Effector memory CD8-positive, alpha-beta T cell (primary cell): Measurements from ENCODE around the gene HSP90AB1.

ENCODE experiments used
- ATAC-seq: fragments of 150-1000 bp; cut with Tn5 transposase; replicated peaks from 2 replicates; pipeline ENCODE4 v1.10.0; 2021; ENCODE audit warnings: mild to moderate bottlenecking, moderate library complexity
- DNase-seq, 3 experiments: peaks; one replicate each; pipeline ENCODE4 v3.0.0; 2021
- H3K27ac Mint-ChIP-seq, 2 donors: one replicate each; pipeline ENCODE4 v1.8.0; 2022; ENCODE audit warnings: mild to moderate bottlenecking in 2 of 2, mixed read lengths in 2 of 2, moderate library complexity in 2 of 2
- H3K27me3 Mint-ChIP-seq, 2 donors: one replicate each; pipeline ENCODE4 v1.8.0; 2022; ENCODE audit warnings: mixed read lengths in 2 of 2
- H3K36me3 Mint-ChIP-seq: one replicate; pipeline ENCODE4 v1.8.0; 2022; ENCODE audit warnings: mild to moderate bottlenecking, moderate library complexity, mixed read lengths; ENCODE audit not compliant: insufficient read depth
- H3K4me1 Mint-ChIP-seq, 2 donors: one replicate each; pipeline ENCODE4 v1.8.0; 2022; ENCODE audit warnings: low read depth in 2 of 2, mixed read lengths in 2 of 2
- H3K4me3 Mint-ChIP-seq, 2 donors: one replicate each; pipeline ENCODE4 v1.8.0; 2022; ENCODE audit warnings: mild to moderate bottlenecking in 2 of 2, mixed read lengths in 2 of 2, moderate library complexity in 2 of 2
- H3K9me3 Mint-ChIP-seq, 2 donors: one replicate each; pipeline ENCODE4 v1.8.0; 2022; ENCODE audit warnings: mixed read lengths in 2 of 2

The HSP90AB1 gene

DNA sequence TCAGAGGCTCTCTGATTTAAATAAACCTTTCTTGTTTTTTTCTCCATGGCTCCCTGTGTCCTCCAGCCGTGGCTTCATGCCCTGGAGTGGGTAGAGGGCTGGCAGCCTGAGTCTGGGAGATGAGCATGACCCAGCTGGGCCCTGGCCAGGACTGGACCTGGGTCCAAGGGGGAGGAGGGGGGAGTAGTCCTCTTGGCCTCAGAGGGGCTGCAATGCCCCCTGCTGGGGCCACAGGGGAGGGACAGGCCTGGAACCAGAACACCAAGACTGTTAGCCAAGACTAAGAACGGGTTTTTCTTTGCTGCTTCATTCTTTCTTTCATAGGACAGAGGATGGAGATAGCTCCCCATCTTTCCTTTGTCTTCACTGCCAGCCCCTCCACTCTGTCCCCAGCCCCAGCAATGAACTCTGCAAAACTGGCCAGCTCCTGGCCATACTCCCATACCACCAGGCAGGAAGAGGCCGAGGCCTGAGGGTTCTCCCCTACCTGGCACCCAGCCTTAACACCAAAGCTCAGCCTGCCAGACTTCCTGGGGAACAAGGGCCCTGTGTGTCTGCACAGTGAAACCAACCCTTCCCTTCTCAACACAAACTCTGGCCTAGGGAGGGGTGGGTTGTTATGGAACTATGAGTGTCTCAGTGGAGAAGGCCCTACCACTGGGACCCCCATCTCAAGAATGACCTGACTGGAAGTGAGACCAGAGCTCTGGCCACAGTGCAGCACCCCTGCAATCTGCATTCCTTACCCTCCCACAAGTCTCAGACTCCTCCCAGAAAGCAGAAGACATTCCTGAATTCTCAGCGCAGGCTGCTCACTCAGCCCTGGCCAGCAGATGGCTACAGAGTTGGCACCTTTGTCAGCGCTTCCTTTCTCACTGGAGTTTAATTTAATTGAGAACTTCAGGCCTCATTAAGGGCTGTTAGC lies 12.5 kb upstream of the HSP90AB1 start:
- DNase-seq (no peak), ATAC-seq (no peak)
- H3K27me3 Mint-ChIP-seq = no peaks in the 10 kb centered on the region
- H3K9me3 Mint-ChIP-seq = no peaks in the 10 kb centered on the region
- H3K36me3 Mint-ChIP-seq = peaks cover 4% of the 10 kb centered on the region
- no peak overlapping the region for H3K4me3 Mint-ChIP-seq
- H3K27ac Mint-ChIP-seq = peak overlapping the region in 1 of 2 donors; percentile 66
- peaks cover 11 to 12% of the 10 kb centered on the region in 2 donors for H3K4me1 Mint-ChIP-seq

DNA sequence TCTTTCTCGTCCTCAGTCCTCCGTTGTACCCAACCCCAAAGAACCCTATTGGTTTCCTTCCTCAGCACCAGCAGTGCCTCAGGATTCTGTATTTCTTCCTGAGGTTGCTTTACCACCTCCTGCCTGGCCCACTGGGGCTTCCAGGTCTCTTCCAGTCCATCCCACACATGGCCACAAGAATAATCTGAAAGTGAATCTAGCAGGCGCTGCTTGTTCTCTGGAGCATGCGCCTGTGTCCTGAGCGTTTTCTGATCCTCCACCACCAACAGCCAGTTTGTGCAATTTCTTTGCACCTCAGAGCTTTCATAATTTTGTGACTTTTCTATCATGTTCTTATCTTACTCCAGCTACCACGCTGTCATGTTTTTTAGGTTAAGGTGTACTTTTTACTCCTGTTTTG lies 11.6 kb upstream of the HSP90AB1 start:
- H3K27ac Mint-ChIP-seq = peak overlapping the region in 1 of 2 donors; percentile 5

DNA sequence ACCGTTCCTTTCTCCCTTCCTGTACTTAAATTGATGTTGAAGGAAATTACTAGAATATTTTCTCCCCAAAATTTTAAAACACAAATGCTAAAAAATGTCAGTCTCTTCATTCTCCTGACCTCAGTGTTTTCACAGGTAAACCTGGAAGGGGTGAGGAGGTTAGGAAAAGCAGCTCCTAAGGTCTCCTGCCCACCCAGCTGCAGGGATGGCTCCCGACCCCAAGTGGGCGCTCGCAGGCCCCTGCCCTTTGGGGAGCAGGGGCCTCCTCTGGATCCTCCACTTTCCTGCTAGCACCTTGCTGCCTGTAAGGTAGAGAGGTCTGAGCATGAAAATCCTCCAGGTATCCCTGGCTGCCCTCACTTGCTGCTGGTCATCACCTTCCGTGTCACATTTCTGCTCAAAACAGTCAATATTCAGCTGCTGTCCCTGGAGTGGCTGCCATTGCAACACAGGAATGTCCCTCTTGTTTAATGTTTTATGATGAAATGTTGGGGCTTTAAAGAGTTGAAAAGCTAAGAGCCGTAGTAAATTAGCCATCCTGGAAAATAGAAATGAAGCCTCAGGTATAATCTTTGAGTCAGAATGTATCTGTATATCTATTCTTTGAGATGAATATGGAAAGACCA lies 10.9 kb upstream of the HSP90AB1 start:
- H3K9me3 Mint-ChIP-seq = no peaks in the 10 kb centered on the region
- H3K27me3 Mint-ChIP-seq = no peaks in the 10 kb centered on the region
- DNase-seq (no peak), ATAC-seq (no peak)
- H3K4me1 Mint-ChIP-seq = peaks cover 11 to 12% of the 10 kb centered on the region in 2 donors
- H3K36me3 Mint-ChIP-seq = peaks cover 4% of the 10 kb centered on the region
- H3K27ac Mint-ChIP-seq = no peak overlapping the region
- no peak overlapping the region for H3K4me3 Mint-ChIP-seq

More for the DNA sequence above, 11.6 kb upstream of the HSP90AB1 start:
- H3K27me3 Mint-ChIP-seq = no peaks in the 10 kb centered on the region
- no peak for ATAC-seq
- H3K36me3 Mint-ChIP-seq = peaks cover 4% of the 10 kb centered on the region
- H3K9me3 Mint-ChIP-seq = no peaks in the 10 kb centered on the region
- H3K4me3 Mint-ChIP-seq = no peak overlapping the region
- peaks cover 11 to 12% of the 10 kb centered on the region in 2 donors for H3K4me1 Mint-ChIP-seq
- DNase-seq = no peak

DNA sequence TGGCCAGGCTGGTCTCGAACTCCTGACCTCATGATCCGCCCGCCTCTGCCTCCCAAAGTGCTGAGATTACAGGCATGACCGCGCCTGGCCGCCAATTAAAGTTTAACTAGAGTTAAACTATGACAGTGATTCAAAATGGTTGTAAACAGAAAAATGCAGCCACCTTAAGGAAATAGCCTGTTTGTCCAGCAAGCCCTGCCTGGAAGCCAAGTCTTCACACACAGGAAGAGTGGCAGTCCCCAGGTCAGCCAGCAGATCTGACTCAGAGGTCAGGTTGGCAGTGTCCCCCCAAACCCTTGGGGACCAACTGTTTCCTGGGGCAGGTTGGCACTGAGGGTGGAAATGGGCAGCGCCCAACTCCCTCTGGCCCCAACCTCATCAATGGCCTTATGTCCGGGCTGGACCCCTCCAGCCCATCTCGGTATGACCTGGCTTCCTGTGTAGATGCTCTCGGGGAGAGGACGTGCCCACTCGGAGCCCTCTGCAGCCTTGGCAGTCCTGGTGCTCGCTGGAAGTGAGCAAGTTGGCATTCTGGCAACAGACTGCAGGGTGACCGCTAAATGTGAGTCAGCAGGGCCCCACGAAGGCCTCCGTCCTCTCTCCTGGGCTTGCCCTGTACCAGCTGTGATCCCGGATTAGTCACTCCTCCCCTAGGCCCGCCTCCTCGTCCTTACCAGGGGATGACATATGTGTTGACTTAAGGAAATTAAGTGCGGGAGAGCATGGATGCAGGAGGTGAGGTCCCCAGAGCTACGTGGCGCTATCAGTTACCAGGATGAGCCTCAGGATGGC lies 9.7 kb upstream of the HSP90AB1 start:
- Mint-ChIP-seq H3K9me3 (no peaks in the 10 kb centered on the region), H3K27ac (peak overlapping the region; percentile 97), H3K36me3 (peaks cover 4% of the 10 kb centered on the region), H3K4me1 (peaks cover 11 to 12% of the 10 kb centered on the region in 2 donors), H3K27me3 (no peaks in the 10 kb centered on the region), H3K4me3 (peak overlapping the region; percentile 90 to 91)
- peak; percentile 82 for ATAC-seq
- DNase-seq = peak; percentile 44 to 55 (median 53)

DNA sequence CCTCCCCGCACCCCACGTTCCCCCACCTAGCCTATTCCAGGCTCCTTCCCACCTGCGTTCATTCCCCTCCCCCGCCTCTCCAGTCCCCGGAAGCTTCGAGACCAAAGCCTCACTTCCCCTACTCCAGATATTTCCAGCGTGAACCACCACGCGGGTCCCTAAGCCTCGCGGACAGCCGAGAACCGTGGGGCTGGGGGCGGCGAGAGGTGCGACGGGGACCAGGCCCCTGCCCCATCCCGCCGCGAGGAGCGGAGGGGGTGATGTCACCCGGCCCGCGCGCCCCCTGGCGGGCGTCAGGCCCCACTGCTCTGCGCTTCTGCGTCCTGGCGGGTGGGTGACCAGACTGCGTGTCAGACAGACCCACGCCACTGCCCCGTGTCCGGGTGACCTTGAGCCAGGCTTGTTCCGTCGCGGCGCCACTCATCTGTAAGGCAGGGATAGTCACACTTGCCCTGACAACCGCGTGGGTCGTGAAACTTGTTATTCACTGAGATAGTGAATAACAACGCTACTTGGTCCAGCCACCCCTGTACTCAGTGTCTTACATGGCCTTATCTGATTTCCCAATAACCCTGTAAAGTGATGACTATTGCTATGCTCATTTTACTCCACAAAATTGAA lies 9.0 kb upstream of the HSP90AB1 start:
- Mint-ChIP-seq H3K4me3 (peak overlapping the region; percentile 90 to 91), H3K27me3 (no peaks in the 10 kb centered on the region), H3K9me3 (no peaks in the 10 kb centered on the region), H3K27ac (peak overlapping the region; percentile 97), H3K4me1 (peaks cover 11 to 12% of the 10 kb centered on the region in 2 donors), H3K36me3 (peaks cover 4% of the 10 kb centered on the region)
- DNase-seq (peak; percentile 76 to 81 (median 78)), ATAC-seq (peak; percentile 92)

DNA sequence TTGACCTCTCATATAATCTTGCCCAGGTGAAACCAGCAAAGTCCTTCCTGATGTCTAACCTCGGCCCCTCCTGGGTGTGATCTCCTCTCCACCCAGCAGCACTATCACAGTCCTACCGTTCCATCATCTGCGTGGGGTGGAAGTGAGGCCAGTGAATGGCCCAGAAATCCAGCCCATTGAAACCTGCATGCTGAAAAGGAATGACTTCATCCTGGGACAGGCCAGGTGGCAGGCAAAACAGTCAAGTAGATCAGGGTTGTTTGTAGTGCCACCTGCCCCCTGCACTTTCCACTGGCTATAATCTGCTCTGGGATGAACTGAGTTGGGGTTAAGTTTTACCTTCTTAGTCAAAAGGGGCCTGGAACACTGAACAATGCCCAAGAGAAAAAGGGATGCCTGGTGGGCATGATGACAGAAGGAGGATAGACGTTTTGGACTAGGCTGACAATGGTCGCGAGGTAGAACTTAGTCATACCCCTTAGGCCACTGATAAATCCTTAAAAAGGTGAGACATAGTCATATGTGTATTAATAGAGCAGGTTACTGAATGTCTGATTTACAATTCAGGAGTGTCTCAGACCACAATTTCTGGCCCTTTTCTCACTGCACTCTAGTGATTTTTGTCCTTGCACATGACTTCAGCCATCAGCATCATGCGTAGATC lies 8.1 kb upstream of the HSP90AB1 start:
- peaks cover 4% of the 10 kb centered on the region for H3K36me3 Mint-ChIP-seq
- no peaks in the 10 kb centered on the region for H3K27me3 Mint-ChIP-seq
- no peak for ATAC-seq
- H3K4me3 Mint-ChIP-seq = peak overlapping the region; percentile 90 to 91
- peaks cover 11 to 12% of the 10 kb centered on the region in 2 donors for H3K4me1 Mint-ChIP-seq
- DNase-seq = no peak
- H3K9me3 Mint-ChIP-seq = no peaks in the 10 kb centered on the region
- H3K27ac Mint-ChIP-seq = peak overlapping the region; percentile 97

DNA sequence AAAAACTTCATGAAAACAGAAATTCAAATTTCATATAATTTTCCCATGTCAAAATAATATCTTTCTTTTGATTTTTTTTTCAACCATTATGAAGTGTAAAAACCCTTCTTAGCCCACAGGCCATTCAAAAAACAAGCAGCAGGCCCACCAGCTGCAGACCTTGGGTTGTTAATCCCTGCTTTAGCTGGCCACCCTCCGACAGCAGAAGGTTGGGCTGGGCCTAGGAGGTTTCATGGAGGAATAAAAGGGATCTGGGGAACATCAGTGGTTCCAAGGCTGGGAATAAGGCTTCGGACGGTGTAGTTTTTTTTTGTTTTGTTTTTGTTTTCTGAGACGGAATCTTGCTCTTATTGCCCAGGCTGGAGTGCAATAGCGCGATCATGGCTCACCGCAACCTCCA lies 3.6 kb upstream of the HSP90AB1 start:
- no peak for DNase-seq
- Mint-ChIP-seq H3K27ac (no peak overlapping the region), H3K9me3 (no peaks in the 10 kb centered on the region), H3K27me3 (no peaks in the 10 kb centered on the region), H3K4me3 (no peak overlapping the region), H3K36me3 (peaks cover 34% of the 10 kb centered on the region), H3K4me1 (peaks cover 26 to 29% of the 10 kb centered on the region in 2 donors)
- no peak for ATAC-seq

DNA sequence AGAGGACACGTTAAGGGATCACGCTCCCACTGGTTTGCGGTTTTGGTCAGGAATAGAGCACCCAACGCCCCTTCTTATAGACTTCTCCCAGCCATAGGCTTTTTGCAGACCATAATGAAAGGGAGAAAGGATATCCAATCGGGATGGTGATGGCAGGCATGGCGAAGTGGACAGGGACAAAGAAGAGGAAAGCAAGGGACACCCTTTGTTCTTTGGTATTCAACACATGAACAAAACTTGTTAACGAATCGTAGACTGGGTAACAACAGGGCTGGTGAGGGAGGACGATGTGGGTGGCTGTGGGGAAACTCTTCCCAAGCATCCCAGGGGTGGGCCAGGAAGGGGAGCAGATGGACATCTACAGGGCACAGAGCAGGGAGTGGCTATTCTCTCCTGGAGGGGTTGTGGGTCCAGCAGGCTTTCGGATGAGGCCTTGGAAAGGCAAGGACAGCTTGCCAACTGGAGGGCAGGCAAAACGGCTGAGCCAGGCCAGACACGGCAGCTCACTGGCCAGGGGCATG lies 1.4 kb upstream of the HSP90AB1 start:
- no peaks in the 10 kb centered on the region for H3K27me3 Mint-ChIP-seq
- H3K4me3 Mint-ChIP-seq = peak overlapping the region; percentile 95 to 100
- peaks cover 40 to 42% of the 10 kb centered on the region in 2 donors for H3K4me1 Mint-ChIP-seq
- peak overlapping the region; percentile 98 to 100 for H3K27ac Mint-ChIP-seq
- DNase-seq (no peak), ATAC-seq (no peak)
- H3K36me3 Mint-ChIP-seq = peaks cover 55% of the 10 kb centered on the region
- no peaks in the 10 kb centered on the region for H3K9me3 Mint-ChIP-seq

DNA sequence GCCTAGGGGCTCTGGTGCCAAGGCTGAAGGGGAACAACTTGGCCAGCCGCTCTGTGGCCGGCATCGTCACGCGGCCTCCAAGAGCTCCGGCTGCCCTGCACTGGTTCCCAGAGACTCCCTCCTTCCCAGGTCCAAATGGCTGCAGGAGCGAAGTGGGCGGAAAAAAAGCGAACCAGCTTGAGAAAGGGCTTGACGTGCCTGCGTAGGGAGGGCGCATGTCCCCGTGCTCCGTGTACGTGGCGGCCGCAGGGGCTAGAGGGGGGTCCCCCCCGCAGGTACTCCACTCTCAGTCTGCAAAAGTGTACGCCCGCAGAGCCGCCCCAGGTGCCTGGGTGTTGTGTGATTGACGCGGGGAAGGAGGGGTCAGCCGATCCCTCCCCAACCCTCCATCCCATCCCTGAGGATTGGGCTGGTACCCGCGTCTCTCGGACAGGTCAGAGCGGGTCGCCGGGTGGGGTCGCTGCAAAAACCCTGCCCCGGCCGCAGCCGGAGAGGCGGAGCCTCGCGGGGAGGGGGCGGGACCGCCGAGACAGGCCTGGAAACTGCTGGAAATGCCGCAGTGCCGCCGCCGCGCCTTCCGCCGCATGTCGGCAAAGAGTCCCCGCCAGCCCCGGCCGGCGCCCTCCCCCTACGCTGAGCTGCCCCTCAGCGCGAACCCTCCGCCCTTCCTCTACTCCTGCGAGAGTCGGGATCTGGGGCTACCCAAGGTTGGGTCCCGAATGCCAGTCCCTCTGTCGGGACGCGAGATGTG lies 814 bp upstream of the HSP90AB1 start:
- peak; percentile 66 to 71 (median 71) for DNase-seq
- no peaks in the 10 kb centered on the region for H3K27me3 Mint-ChIP-seq
- peaks cover 40 to 42% of the 10 kb centered on the region in 2 donors for H3K4me1 Mint-ChIP-seq
- peak overlapping the region; percentile 98 to 100 for H3K27ac Mint-ChIP-seq
- H3K36me3 Mint-ChIP-seq = peaks cover 61% of the 10 kb centered on the region
- peak; percentile 32 for ATAC-seq
- no peaks in the 10 kb centered on the region for H3K9me3 Mint-ChIP-seq
- peak overlapping the region; percentile 95 to 100 for H3K4me3 Mint-ChIP-seq

DNA sequence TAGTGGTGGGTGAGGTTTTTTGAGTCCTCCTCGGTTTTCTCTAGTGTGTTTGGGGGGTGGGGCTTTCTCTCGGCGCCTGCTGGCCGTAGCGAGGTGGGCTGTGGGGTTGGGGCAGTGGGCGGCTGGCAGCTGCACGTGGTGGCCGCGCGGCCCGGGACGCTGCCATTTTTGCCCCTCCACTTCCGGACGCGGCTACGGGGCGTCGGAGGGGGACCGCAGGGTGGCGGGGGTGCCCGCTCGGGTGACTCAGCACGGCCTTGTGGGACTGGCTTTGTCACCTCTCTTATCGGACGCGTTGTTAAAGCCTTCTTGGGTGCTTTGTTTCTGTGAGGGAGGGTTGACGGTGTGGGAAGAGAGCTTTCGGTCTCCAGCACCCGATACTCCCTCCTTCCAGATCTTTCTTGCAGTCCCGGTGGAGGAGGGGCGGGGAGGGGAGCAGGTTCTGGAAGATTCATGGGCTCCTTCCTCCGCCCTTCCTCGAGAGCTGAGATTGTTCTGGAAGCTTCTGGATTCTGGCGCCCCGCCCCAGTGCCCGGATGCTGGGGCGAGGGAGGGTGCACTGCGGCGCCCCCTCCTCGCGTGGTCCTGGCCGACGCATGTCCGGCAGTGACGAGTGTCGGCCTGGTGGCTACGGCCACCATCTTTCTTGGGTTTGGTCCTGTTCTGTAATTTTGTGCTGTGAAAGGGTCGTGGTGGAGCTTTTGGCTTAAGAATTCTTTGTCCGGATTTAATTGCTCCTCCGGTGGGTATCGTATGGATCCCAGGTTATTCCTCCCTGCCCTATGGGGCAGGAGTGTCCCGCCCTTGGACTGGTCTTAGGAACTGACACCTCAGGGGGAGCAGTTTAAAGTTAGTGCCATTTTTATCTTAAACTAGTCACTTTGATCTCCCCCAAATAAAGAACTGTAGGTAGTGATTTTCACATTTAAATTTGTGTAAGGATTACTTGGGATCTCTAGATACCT lies 719 bp downstream of the HSP90AB1 start:
- DNase-seq = peak; percentile 89 to 91 (median 90)
- Mint-ChIP-seq H3K36me3 (peaks cover 77% of the 10 kb centered on the region), H3K4me3 (peak overlapping the region; percentile 95 to 100), H3K27ac (peak overlapping the region; percentile 98 to 100), H3K9me3 (no peaks in the 10 kb centered on the region), H3K27me3 (no peaks in the 10 kb centered on the region), H3K4me1 (peaks cover 40 to 46% of the 10 kb centered on the region in 2 donors)
- peak; percentile 70 for ATAC-seq

DNA sequence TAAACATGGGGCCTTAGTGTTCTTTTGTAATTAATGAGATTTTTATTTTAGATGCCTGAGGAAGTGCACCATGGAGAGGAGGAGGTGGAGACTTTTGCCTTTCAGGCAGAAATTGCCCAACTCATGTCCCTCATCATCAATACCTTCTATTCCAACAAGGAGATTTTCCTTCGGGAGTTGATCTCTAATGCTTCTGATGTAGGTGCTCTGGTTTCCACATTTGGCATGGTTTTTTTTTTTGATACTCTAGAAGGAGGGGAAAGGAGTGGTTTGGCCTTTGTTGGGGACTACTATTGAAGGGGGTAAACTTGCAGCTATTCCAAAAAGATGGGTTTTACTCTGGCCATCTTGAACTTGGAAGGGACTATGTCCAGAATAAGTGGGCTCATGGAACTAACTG lies 1.7 kb downstream of the HSP90AB1 start:
- H3K27me3 Mint-ChIP-seq = no peaks in the 10 kb centered on the region
- H3K4me1 Mint-ChIP-seq = peaks cover 50 to 52% of the 10 kb centered on the region in 2 donors
- H3K9me3 Mint-ChIP-seq = no peaks in the 10 kb centered on the region
- ATAC-seq (no peak), DNase-seq (no peak)
- peak overlapping the region; percentile 95 to 100 for H3K4me3 Mint-ChIP-seq
- peaks cover 86% of the 10 kb centered on the region for H3K36me3 Mint-ChIP-seq
- H3K27ac Mint-ChIP-seq = peak overlapping the region; percentile 98 to 100
